Stimulated activated naive CD8-positive, alpha-beta T cell treated with anti-CD3 and anti-CD28 coated beads, Interleukin-15, amount 100 ng/mL, for 72 hours (primary cell): ENCODE data around the gene WDR75.
"Not testable (repeated sequence)": the region's sequence is repeated elsewhere in the genome, so short reads cannot be mapped to it uniquely, and the experiment has no call there.

ENCODE experiments used
- ATAC-seq: fragments of 150-1000 bp; cut with Tn5 transposase; 2 replicates; pipeline ENCODE4 v1.10.0; 2021; ENCODE audit warnings: mild to moderate bottlenecking, moderate library complexity
- DNase-seq, 2 donors: peaks; one replicate each; pipeline ENCODE4 v3.0.0; 2021 to 2022
- H3K27ac Mint-ChIP-seq, 2 donors: one replicate each; pipeline ENCODE4 v1.8.0; 2022; ENCODE audit warnings: mild to moderate bottlenecking in 2 of 2, mixed read lengths in 2 of 2, moderate library complexity in 2 of 2
- H3K27me3 Mint-ChIP-seq: one replicate; pipeline ENCODE4 v1.8.0; 2022; ENCODE audit warnings: mixed read lengths
- H3K4me1 Mint-ChIP-seq: one replicate; pipeline ENCODE4 v1.8.0; 2022; ENCODE audit warnings: mild to moderate bottlenecking, mixed read lengths
- H3K4me3 Mint-ChIP-seq, 2 donors: one replicate each; pipeline ENCODE4 v1.8.0; 2022; ENCODE audit warnings: mild to moderate bottlenecking in 2 of 2, mixed read lengths in 2 of 2, moderate library complexity in 1 of 2
- H3K9me3 Mint-ChIP-seq, 2 donors: one replicate each; pipeline ENCODE4 v1.8.0; 2022; ENCODE audit warnings: mixed read lengths in 2 of 2

Gene WDR75

DNA sequence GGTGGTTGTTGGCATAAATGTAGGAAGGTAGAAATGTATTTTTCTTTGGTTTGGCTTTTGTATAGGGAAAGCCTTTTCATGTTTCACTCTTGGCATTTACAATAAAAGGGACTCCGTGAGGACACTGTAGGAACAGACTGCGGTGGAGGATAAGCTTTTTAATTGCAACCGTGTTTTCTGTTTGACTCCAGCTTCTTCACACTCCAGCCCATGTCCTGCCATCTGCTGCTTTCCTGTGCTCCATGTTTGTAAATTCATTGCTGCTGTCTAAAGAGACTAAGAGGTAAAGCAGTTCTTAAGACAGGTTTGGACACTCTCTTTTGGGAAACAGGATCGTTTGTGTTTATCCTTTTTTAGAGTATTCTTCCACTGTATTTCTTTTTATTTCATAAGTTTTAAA is 33.3 kb downstream of the WDR75 start:
- H3K9me3 Mint-ChIP-seq: no peaks in the 10 kb centered on the region
- ATAC-seq (no peak), DNase-seq (no peak)
- H3K27me3 Mint-ChIP-seq: no peaks in the 10 kb centered on the region
- no peak overlapping the region for H3K27ac Mint-ChIP-seq
- no peaks in the 10 kb centered on the region for H3K4me1 Mint-ChIP-seq
- no peak overlapping the region for H3K4me3 Mint-ChIP-seq

DNA sequence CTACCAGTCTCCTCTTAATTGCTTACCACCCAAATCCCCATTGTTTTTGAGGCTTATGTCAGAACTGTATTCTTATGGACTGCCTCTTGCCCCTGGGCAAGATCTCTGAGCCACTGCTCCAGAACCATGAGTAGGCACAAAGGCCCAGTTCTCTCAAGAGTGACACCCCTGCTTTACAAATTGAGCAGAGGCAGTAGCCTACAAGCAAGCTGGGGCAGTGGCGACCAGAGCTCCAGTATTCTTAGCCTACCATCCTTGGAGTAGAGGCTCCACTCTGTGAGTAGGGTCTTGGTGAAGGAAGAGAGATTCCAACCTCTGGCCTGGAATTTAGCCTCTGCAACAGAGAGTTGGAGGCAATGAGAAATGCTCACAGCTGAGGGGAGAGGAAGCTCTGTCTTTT is 36.5 kb downstream of the WDR75 start:
- Mint-ChIP-seq H3K4me1 (no peaks in the 10 kb centered on the region), H3K27ac (peak overlapping the region in 1 of 2 donors; percentile 44), H3K27me3 (no peaks in the 10 kb centered on the region), H3K9me3 (no peaks in the 10 kb centered on the region), H3K4me3 (no peak overlapping the region)
- no peak for ATAC-seq
- no peak for DNase-seq

- not testable (repeated sequence) for ATAC-seq, H3K4me1 Mint-ChIP-seq, H3K27ac Mint-ChIP-seq, DNase-seq, H3K9me3 Mint-ChIP-seq, H3K27me3 Mint-ChIP-seq, H3K4me3 Mint-ChIP-seq
These were observed 37.0 kb downstream of the WDR75 start for GRCh38 chr2:189478289-189478688.

DNA sequence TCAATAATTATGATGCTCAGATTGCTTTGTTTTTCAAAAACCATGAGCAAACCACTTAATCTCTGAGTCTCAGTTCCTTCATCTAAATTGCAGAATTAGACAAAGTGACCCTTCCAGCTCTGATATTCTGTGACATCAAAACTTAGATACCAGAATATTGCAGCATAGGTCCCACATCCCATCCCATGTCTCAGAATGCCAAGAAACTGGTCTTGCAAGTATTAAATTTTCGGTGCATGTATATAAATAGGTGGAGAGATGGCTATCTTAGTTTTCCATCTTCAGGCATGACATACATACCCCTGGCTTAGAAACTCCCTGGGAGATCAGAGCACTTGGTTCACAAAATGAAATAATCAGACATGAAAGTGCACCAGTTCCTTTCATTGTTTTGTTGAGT is 39.8 kb downstream of the WDR75 start:
- no peaks in the 10 kb centered on the region for H3K4me1 Mint-ChIP-seq
- no peak overlapping the region for H3K4me3 Mint-ChIP-seq
- DNase-seq: no peak
- no peak for ATAC-seq
- H3K27me3 Mint-ChIP-seq: no peaks in the 10 kb centered on the region
- H3K9me3 Mint-ChIP-seq: no peaks in the 10 kb centered on the region
- H3K27ac Mint-ChIP-seq: no peak overlapping the region

- no peak for DNase-seq
- Mint-ChIP-seq H3K4me3 (no peak overlapping the region), H3K9me3 (no peaks in the 10 kb centered on the region), H3K27me3 (peaks cover 6% of the 10 kb centered on the region), H3K27ac (no peak overlapping the region), H3K4me1 (no peaks in the 10 kb centered on the region)
- ATAC-seq: peak; percentile 37
These were observed 42.3 kb downstream of the WDR75 start for GRCh38 chr2:189483571-189483970.

DNA sequence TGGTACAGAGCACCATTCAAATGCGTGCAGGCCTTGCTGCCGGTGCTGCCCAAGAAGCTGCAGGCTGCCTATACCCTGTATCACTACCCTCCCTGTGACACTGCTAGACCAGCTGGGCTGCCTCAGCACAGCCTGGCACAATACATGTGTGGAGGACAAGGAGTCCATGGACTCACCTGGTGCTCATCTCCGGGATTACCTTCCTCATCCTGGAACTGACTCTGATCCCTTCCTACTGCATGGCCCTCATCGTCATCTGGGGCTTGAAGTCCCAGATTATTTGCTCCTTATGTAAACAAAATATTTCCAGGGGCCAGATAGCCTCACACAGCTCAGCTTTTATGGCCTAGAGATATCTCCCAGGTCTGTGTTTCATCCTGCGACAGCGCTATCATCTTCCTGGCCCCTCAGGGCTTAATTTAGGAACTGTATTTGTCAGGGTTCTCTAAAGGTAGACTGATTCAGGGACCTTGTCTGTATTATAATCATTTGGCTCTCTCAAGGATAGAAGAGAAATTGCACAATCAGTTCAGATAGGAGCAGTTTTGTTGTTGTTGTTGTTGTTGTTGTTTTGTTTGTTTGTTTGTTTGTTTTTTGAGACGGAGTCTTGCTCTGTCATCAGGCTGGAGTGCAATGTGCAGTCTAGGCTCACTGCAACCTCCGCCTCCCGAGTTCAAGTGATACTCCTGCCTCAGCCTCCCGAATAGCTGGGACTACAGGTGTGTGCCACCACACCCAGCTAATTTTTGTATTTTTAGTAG is 42.9 kb downstream of the WDR75 start:
- peaks cover 6% of the 10 kb centered on the region for H3K27me3 Mint-ChIP-seq
- DNase-seq: no peak
- H3K27ac Mint-ChIP-seq: no peak overlapping the region
- peak; percentile 42 for ATAC-seq
- H3K4me1 Mint-ChIP-seq: no peaks in the 10 kb centered on the region
- no peak overlapping the region for H3K4me3 Mint-ChIP-seq
- no peaks in the 10 kb centered on the region for H3K9me3 Mint-ChIP-seq

GRCh38 chr2:189485146-189485545 is 43.9 kb downstream of the WDR75 start:
- H3K27me3 Mint-ChIP-seq: peaks cover 6% of the 10 kb centered on the region
- no peak for DNase-seq
- H3K27ac Mint-ChIP-seq: no peak overlapping the region

DNA sequence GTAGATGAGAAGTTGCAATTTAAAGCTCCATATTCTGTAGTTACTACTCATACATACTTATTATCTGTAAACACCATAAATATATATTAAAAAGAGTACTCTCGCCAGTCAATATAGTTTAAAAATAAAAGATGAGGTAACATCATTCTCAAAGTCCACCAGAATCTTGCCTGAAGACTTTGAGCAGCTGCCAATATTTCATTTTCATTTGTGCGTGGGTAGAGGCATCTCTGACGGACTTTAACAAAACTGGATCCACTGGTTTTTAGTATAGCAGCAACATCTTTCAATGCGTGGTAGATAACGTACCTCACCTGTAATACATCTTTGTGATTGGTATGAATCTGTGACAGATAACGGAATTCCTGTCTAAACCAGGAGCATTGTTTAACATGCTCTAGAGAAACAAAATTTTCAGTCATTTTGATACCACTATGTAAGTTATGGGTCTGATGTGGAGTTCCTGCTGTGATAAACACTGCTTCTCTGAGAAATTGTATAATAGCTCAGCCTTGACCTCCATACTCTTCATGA is 45.0 kb downstream of the WDR75 start:
- H3K4me3 Mint-ChIP-seq: no peak overlapping the region
- no peak overlapping the region for H3K27ac Mint-ChIP-seq
- ATAC-seq: no peak
- no peak for DNase-seq
- H3K27me3 Mint-ChIP-seq: peaks cover 6% of the 10 kb centered on the region
- H3K4me1 Mint-ChIP-seq: no peaks in the 10 kb centered on the region
- no peaks in the 10 kb centered on the region for H3K9me3 Mint-ChIP-seq

More at GRCh38 chr2:189485146-189485545, 43.9 kb downstream of the WDR75 start:
- ATAC-seq: no peak
- Mint-ChIP-seq H3K4me1 (no peaks in the 10 kb centered on the region), H3K4me3 (no peak overlapping the region), H3K9me3 (no peaks in the 10 kb centered on the region)

- Mint-ChIP-seq H3K27me3 (peaks cover 6% of the 10 kb centered on the region), H3K4me1 (no peaks in the 10 kb centered on the region), H3K27ac (no peak overlapping the region), H3K9me3 (no peaks in the 10 kb centered on the region), H3K4me3 (no peak overlapping the region)
- DNase-seq (no peak), ATAC-seq (no peak)
These were observed 46.2 kb downstream of the WDR75 start for GRCh38 chr2:189487283-189488007.

- no peaks in the 10 kb centered on the region for H3K9me3 Mint-ChIP-seq
- no peak for DNase-seq
- H3K27ac Mint-ChIP-seq: no peak overlapping the region
- peaks cover 6% of the 10 kb centered on the region for H3K27me3 Mint-ChIP-seq
- H3K4me1 Mint-ChIP-seq: no peaks in the 10 kb centered on the region
- H3K4me3 Mint-ChIP-seq: no peak overlapping the region
- ATAC-seq: no peak
These were observed 46.7 kb downstream of the WDR75 start for GRCh38 chr2:189488008-189488310.

DNA sequence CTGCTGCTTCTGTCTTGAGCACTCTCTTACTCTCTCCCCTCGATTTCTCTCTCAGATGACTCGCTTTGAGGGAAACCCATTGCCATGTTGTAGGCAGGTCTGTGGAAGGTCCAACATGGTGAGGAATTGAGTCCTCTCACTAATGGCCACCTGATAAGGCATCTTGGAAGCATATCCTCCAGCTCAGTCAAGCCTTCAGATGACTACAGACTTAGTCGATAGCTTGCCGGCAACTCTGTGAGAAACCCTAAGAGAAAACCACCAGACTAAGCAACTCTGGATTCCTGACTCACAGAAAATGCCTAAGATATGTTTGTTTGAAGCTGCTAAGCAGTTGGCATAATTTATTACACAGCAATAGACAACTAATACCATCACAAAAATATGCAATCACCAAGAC is 51.2 kb downstream of the WDR75 start:
- Mint-ChIP-seq H3K27ac (no peak overlapping the region), H3K4me1 (no peaks in the 10 kb centered on the region), H3K9me3 (peaks cover 6% of the 10 kb centered on the region in 2 donors), H3K4me3 (no peak overlapping the region), H3K27me3 (peaks cover 5% of the 10 kb centered on the region)
- DNase-seq (no peak), ATAC-seq (no peak)

DNA sequence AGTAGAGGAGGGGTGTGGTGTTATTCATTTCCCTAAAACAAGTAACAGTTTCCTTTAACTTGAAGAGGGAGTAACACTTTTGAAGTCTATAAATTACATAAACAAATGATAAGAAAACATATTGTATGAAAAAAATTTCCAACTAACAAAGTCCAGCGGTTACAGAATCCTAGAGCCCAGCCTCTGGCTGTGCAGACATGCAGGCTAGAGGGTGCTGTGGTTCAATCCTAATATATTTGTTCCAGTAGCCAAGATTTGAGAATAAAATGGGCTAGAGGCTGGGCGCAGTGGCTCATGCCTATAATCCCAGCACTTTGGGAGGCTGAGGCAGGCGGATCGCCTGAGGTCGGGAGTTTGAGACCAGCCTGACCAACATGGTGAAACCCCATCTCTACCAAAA is 56.9 kb downstream of the WDR75 start:
- no peak for ATAC-seq

GRCh38 chr2:189499137-189499536 is 57.9 kb downstream of the WDR75 start:
- H3K27ac Mint-ChIP-seq: no peak overlapping the region

More for the DNA sequence above, 56.9 kb downstream of the WDR75 start:
- DNase-seq: no peak
- Mint-ChIP-seq H3K4me3 (no peak overlapping the region), H3K4me1 (no peaks in the 10 kb centered on the region), H3K27me3 (no peaks in the 10 kb centered on the region), H3K27ac (no peak overlapping the region), H3K9me3 (peaks cover 6% of the 10 kb centered on the region in 2 donors)

GRCh38 chr2:189500456-189501160 is 59.3 kb downstream of the WDR75 start:
- no peak overlapping the region for H3K4me3 Mint-ChIP-seq
- no peak overlapping the region for H3K27ac Mint-ChIP-seq
- no peak for ATAC-seq
- no peaks in the 10 kb centered on the region for H3K27me3 Mint-ChIP-seq
- peaks cover under 1% of the 10 kb centered on the region in 2 donors for H3K9me3 Mint-ChIP-seq
- DNase-seq: no peak
- H3K4me1 Mint-ChIP-seq: peaks cover 8% of the 10 kb centered on the region

More at GRCh38 chr2:189499137-189499536, 57.9 kb downstream of the WDR75 start:
- ATAC-seq (no peak), DNase-seq (no peak)
- Mint-ChIP-seq H3K4me1 (no peaks in the 10 kb centered on the region), H3K9me3 (peaks cover 6% of the 10 kb centered on the region in 2 donors), H3K4me3 (no peak overlapping the region), H3K27me3 (no peaks in the 10 kb centered on the region)

- H3K27ac Mint-ChIP-seq: no peak overlapping the region
- no peaks in the 10 kb centered on the region for H3K27me3 Mint-ChIP-seq
- no peak for DNase-seq
- no peaks in the 10 kb centered on the region for H3K9me3 Mint-ChIP-seq
- no peak for ATAC-seq
- no peak overlapping the region for H3K4me3 Mint-ChIP-seq
- H3K4me1 Mint-ChIP-seq: peaks cover 17% of the 10 kb centered on the region
These were observed 60.2 kb downstream of the WDR75 start for GRCh38 chr2:189501487-189501886.

- H3K4me1 Mint-ChIP-seq: peaks cover 19% of the 10 kb centered on the region
- H3K27ac Mint-ChIP-seq: no peak overlapping the region
- no peak for DNase-seq
- no peak overlapping the region for H3K4me3 Mint-ChIP-seq
- no peaks in the 10 kb centered on the region for H3K27me3 Mint-ChIP-seq
- no peaks in the 10 kb centered on the region for H3K9me3 Mint-ChIP-seq
- ATAC-seq: no peak
These were observed 61.4 kb downstream of the WDR75 start for GRCh38 chr2:189502714-189503113.
